HUES6 (cell line): Measurements from ENCODE around the gene MLLT1.
"Not testable (repeated sequence)": the region's sequence is repeated elsewhere in the genome, so short reads cannot be mapped to it uniquely, and the experiment has no call there.

Experiments
- H3K27ac ChIP-seq: 2 replicates; pipeline ENCODE4 v1.7.0; 2013; ENCODE audit warnings: low read depth, mild to moderate bottlenecking, low read length, inconsistent platforms
- H3K27me3 ChIP-seq: 2 replicates; pipeline ENCODE4 v1.6.1; 2013; ENCODE audit warnings: low read length; ENCODE audit not compliant: control insufficient read depth, insufficient read depth
- H3K36me3 ChIP-seq: 2 replicates; pipeline ENCODE4 v1.6.1; 2013; ENCODE audit warnings: low read length; ENCODE audit not compliant: control insufficient read depth, insufficient read depth
- H3K4me1 ChIP-seq: 2 replicates; pipeline ENCODE4 v1.6.1; 2013; ENCODE audit warnings: low read length; ENCODE audit not compliant: control insufficient read depth, insufficient read depth
- H3K4me3 ChIP-seq: 2 replicates; pipeline ENCODE4 v1.5.1; 2013; ENCODE audit warnings: low read depth, low read length
- H3K9ac ChIP-seq: one replicate; pipeline ENCODE4 v1.6.1; 2013; ENCODE audit warnings: mild to moderate bottlenecking, low read length
- H3K9me3 ChIP-seq: 2 replicates; pipeline ENCODE4 v1.6.1; 2013; ENCODE audit warnings: low read depth, low read length; ENCODE audit not compliant: control insufficient read depth, insufficient read depth

MLLT1 gene

GRCh38 chr19:6279931-6280591, at the start of gene MLLT1:
Gene MLLT1, minus strand, starts transcription at chr19:6279975. Its CDS starts 191 bp downstream, at chr19:6279784.
- H3K4me1 ChIP-seq = peaks cover 22% of the 10 kb centered on the region
- H3K9me3 ChIP-seq = peaks cover 3% of the 10 kb centered on the region; the same call in 1 of the 2 replicates
- peak within 1 kb of the TSS; percentile 79 for H3K9ac ChIP-seq
- 0 out of 2 replicates have a peak within 1 kb of the TSS, but pooled peaks have one; percentile 71 for H3K27ac ChIP-seq
- H3K27me3 ChIP-seq = no peaks in the 10 kb centered on the region; the same call in 1 of the 2 replicates
- peaks cover 4% of the 10 kb centered on the region; the same call in 1 of the 2 replicates for H3K36me3 ChIP-seq
- peak within 1 kb of the TSS; percentile 70 for H3K4me3 ChIP-seq

- Histone ChIP-seq H3K27me3 (no peaks in the 10 kb centered on the region; the same call in 1 of the 2 replicates), H3K4me1 (no peaks in the 10 kb centered on the region), H3K9ac (no peak overlapping the region), H3K4me3 (no peak overlapping the region), H3K36me3 (no peaks in the 10 kb centered on the region), H3K27ac (no peak overlapping the region), H3K9me3 (peaks cover 5% of the 10 kb centered on the region; the same call in 1 of the 2 replicates)
Measured at GRCh38 chr19:6326815-6327214, 47.0 kb upstream of the MLLT1 start.

- Histone ChIP-seq H3K36me3 (no peaks in the 10 kb centered on the region), H3K9me3 (peaks cover 5% of the 10 kb centered on the region; the same call in 1 of the 2 replicates), H3K4me1 (no peaks in the 10 kb centered on the region), H3K9ac (no peak overlapping the region), H3K4me3 (no peak overlapping the region), H3K27me3 (no peaks in the 10 kb centered on the region; the same call in 1 of the 2 replicates), H3K27ac (no peak overlapping the region)
Measured at GRCh38 chr19:6325614-6326013, 45.8 kb upstream of the MLLT1 start.

GRCh38 chr19:6324757-6325156, 45.0 kb upstream of the MLLT1 start:
- H3K9me3 ChIP-seq = peaks cover 5% of the 10 kb centered on the region; the same call in 1 of the 2 replicates

GRCh38 chr19:6322284-6322683, 42.5 kb upstream of the MLLT1 start:
- no peak overlapping the region for H3K4me3 ChIP-seq
- no peaks in the 10 kb centered on the region; the same call in 1 of the 2 replicates for H3K27me3 ChIP-seq
- H3K9ac ChIP-seq = no peak overlapping the region
- no peak overlapping the region for H3K27ac ChIP-seq
- H3K9me3 ChIP-seq = peaks cover 5% of the 10 kb centered on the region; the same call in 1 of the 2 replicates
- H3K36me3 ChIP-seq = no peaks in the 10 kb centered on the region
- H3K4me1 ChIP-seq = no peaks in the 10 kb centered on the region

More at GRCh38 chr19:6324757-6325156, 45.0 kb upstream of the MLLT1 start:
- H3K27me3 ChIP-seq = no peaks in the 10 kb centered on the region; the same call in 1 of the 2 replicates
- no peaks in the 10 kb centered on the region for H3K4me1 ChIP-seq
- no peak overlapping the region for H3K9ac ChIP-seq
- H3K36me3 ChIP-seq = no peaks in the 10 kb centered on the region
- H3K4me3 ChIP-seq = no peak overlapping the region
- no peak overlapping the region for H3K27ac ChIP-seq

- Histone ChIP-seq H3K9ac (no peak overlapping the region), H3K9me3 (peaks cover 5% of the 10 kb centered on the region; the same call in 1 of the 2 replicates), H3K4me1 (no peaks in the 10 kb centered on the region), H3K36me3 (no peaks in the 10 kb centered on the region), H3K27ac (no peak overlapping the region), H3K27me3 (no peaks in the 10 kb centered on the region; the same call in 1 of the 2 replicates), H3K4me3 (no peak overlapping the region)
Measured at GRCh38 chr19:6319376-6319775, 39.6 kb upstream of the MLLT1 start.

- Histone ChIP-seq H3K4me3 (no peak overlapping the region), H3K27ac (no peak overlapping the region), H3K27me3 (no peaks in the 10 kb centered on the region; the same call in 1 of the 2 replicates), H3K9me3 (peaks cover 6% of the 10 kb centered on the region), H3K36me3 (no peaks in the 10 kb centered on the region), H3K9ac (no peak overlapping the region), H3K4me1 (no peaks in the 10 kb centered on the region)
Measured at GRCh38 chr19:6318772-6319171, 39.0 kb upstream of the MLLT1 start.

GRCh38 chr19:6315646-6316045, 35.9 kb upstream of the MLLT1 start:
- not testable (repeated sequence) for H3K4me1 ChIP-seq, H3K4me3 ChIP-seq, H3K27ac ChIP-seq, H3K9me3 ChIP-seq, H3K9ac ChIP-seq, H3K36me3 ChIP-seq, H3K27me3 ChIP-seq

- H3K27me3 ChIP-seq = peaks cover 10% of the 10 kb centered on the region; the same call in 1 of the 2 replicates
- no peak overlapping the region for H3K4me3 ChIP-seq
- H3K27ac ChIP-seq = no peak overlapping the region
- H3K36me3 ChIP-seq = no peaks in the 10 kb centered on the region
- H3K9me3 ChIP-seq = peaks cover 9% of the 10 kb centered on the region; the same call in 1 of the 2 replicates
- H3K4me1 ChIP-seq = no peaks in the 10 kb centered on the region
- no peak overlapping the region for H3K9ac ChIP-seq
Measured at GRCh38 chr19:6313398-6313969, 33.7 kb upstream of the MLLT1 start.

GRCh38 chr19:6312018-6312417, 32.2 kb upstream of the MLLT1 start:
- Histone ChIP-seq H3K9me3 (peaks cover 9% of the 10 kb centered on the region; the same call in 1 of the 2 replicates), H3K4me1 (no peaks in the 10 kb centered on the region), H3K9ac (no peak overlapping the region), H3K27ac (no peak overlapping the region), H3K27me3 (peaks cover 11% of the 10 kb centered on the region; the same call in 1 of the 2 replicates), H3K36me3 (no peaks in the 10 kb centered on the region), H3K4me3 (no peak overlapping the region)

GRCh38 chr19:6298413-6298812, 18.6 kb upstream of the MLLT1 start:
- no peaks in the 10 kb centered on the region for H3K4me1 ChIP-seq
- peaks cover 39% of the 10 kb centered on the region for H3K9me3 ChIP-seq
- peaks cover under 1% of the 10 kb centered on the region; the same call in 1 of the 2 replicates for H3K27me3 ChIP-seq
- H3K36me3 ChIP-seq = no peaks in the 10 kb centered on the region
- H3K4me3 ChIP-seq = no peak overlapping the region
- H3K9ac ChIP-seq = no peak overlapping the region
- H3K27ac ChIP-seq = no peak overlapping the region
